GM19438 (cell line): ENCODE results near the gene CADM1.

Experiments
- ATAC-seq: cut with Tn5 transposase; IDR thresholded peaks from one replicate; pipeline ENCODE4 v1.9.1; 2021; ENCODE audit warnings: low read depth; ENCODE audit not compliant: unreplicated experiment

The CADM1 gene

GRCh38 chr11:115363426-115363825 lies 140.8 kb downstream of the CADM1 start:
- no peak for ATAC-seq

GRCh38 chr11:115362997-115363396 lies 141.2 kb downstream of the CADM1 start:
- no peak for ATAC-seq

GRCh38 chr11:115361025-115361424 lies 143.2 kb downstream of the CADM1 start:
- ATAC-seq, result no peak

GRCh38 chr11:115360186-115360824 lies 143.9 kb downstream of the CADM1 start:
- no peak for ATAC-seq

- no peak for ATAC-seq
Observed at GRCh38 chr11:115357066-115357465, 147.1 kb downstream of the CADM1 start.

- no peak for ATAC-seq
Observed at GRCh38 chr11:115352805-115353485, 151.3 kb downstream of the CADM1 start.

GRCh38 chr11:115349335-115350017 lies 154.7 kb downstream of the CADM1 start:
- ATAC-seq, result no peak

GRCh38 chr11:115348416-115348815 lies 155.8 kb downstream of the CADM1 start:
- ATAC-seq, result no peak

GRCh38 chr11:115347106-115347505 lies 157.1 kb downstream of the CADM1 start:
- ATAC-seq, result no peak

GRCh38 chr11:115345840-115346239 lies 158.4 kb downstream of the CADM1 start:
- ATAC-seq, result no peak

- no peak for ATAC-seq
Observed at GRCh38 chr11:115345361-115345760, 158.9 kb downstream of the CADM1 start.

GRCh38 chr11:115344846-115345245 lies 159.4 kb downstream of the CADM1 start:
- no peak for ATAC-seq

- ATAC-seq, result no peak
Observed at GRCh38 chr11:115342142-115342541, 162.1 kb downstream of the CADM1 start.

- no peak for ATAC-seq
Observed at GRCh38 chr11:115340874-115341273, 163.3 kb downstream of the CADM1 start.

- ATAC-seq, result no peak
Observed at GRCh38 chr11:115338476-115338875, 165.7 kb downstream of the CADM1 start.

GRCh38 chr11:115334932-115335788 lies 169.1 kb downstream of the CADM1 start:
- no peak for ATAC-seq

GRCh38 chr11:115333949-115334348 lies 170.3 kb downstream of the CADM1 start:
- no peak for ATAC-seq

GRCh38 chr11:115333121-115333520 lies 171.1 kb downstream of the CADM1 start:
- no peak for ATAC-seq

GRCh38 chr11:115330684-115331482 lies 173.3 kb downstream of the CADM1 start:
- ATAC-seq, result no peak

GRCh38 chr11:115326526-115326925 lies 177.7 kb downstream of the CADM1 start:
- ATAC-seq, result no peak
